Stomach (tissue), 9 donors: ENCODE measurements around the gene NEMF. TPM values are rescaled to one million over a fixed set of nuclear protein-coding genes. Genes with fewer than 3 reads are reported as not detected.

Experiments
- DNase-seq, 2 donors: peaks; one replicate each; pipeline versions ENCODE4 v3.0.0 to v3.0.0-alpha.2; 2013 to 2019
- H3K27ac ChIP-seq, 5 donors: fragments of 200-600 bp in 4 of 5; sonication (generic) in 4 of 5; one replicate each; pipeline ENCODE4 v1.5.1; 2013 to 2019; ENCODE audit warnings: mild to moderate bottlenecking in 1 of 5, moderate library complexity in 1 of 5
- H3K27me3 ChIP-seq, 3 donors: fragments of 200-600 bp; sonication (generic); one replicate each; pipeline ENCODE4 v1.5.1; 2017 to 2019; ENCODE audit warnings: mixed run types in 1 of 3
- H3K36me3 ChIP-seq, 4 donors: fragments of 200-600 bp; sonication (generic); 1 replicate in 3 of 4; 2 replicates in 1 of 4; pipeline ENCODE4 v1.5.1; 2016 to 2019
- H3K4me1 ChIP-seq, 4 donors: fragments of 200-600 bp; sonication (generic); one replicate each; pipeline ENCODE4 v1.5.1; 2016 to 2019
- H3K4me3 ChIP-seq, 4 donors: fragments of 200-600 bp; sonication (generic) in 3 of 4; one replicate each; pipeline ENCODE4 v1.5.1; 2016 to 2019; ENCODE audit warnings: mild to moderate bottlenecking in 1 of 4
- H3K9me3 ChIP-seq, 4 donors: fragments of 200-600 bp; sonication (generic); one replicate each; pipeline ENCODE4 v1.5.1; 2016 to 2019
- EP300 ChIP-seq: sonication (generic); formaldehyde crosslinking; IDR thresholded peaks from one replicate; pipeline ENCODE4 v1.6.1; 2017; ENCODE audit warnings: antibody characterized with exemption
- POLR2A ChIP-seq, 4 donors: fragments of 450-650 bp; IDR thresholded peaks; one replicate each; pipeline ENCODE4 v1.6.1; 2016; ENCODE audit warnings: antibody characterized with exemption in 4 of 4, control low read depth in 2 of 4, mild to moderate bottlenecking in 1 of 4, moderate library complexity in 1 of 4
- POLR2AphosphoS5 ChIP-seq, 3 donors: sonication (generic); formaldehyde crosslinking; IDR thresholded peaks; one replicate each; pipeline ENCODE4 v1.6.1; 2016; ENCODE audit warnings: antibody characterized with exemption in 3 of 3
- WGBS, 5 donors: extraction: QIAGEN DNeasy Blood & Tissue Kit in 3 of 5; methylation state at CpG; one replicate each; pipeline versions ENCODE4 v1.1.5 to v1.1.7; 2013 to 2018; 5-methylcytosine and 5-hydroxymethylcytosine counted together
- intact Hi-C: fragments of 100-400 bp; cut with DNase I; formaldehyde crosslinking; loops from one replicate; pipeline ENCODE4 v1.15.1; 2023; ENCODE audit warnings: low total_unique reads
- polyA plus RNA-seq, 3 donors: library from polyadenylated mRNA; stranded (reverse); fragments of 200-250 nt; gene quantifications; one replicate each; pipeline ENCODE4 v1.2.3, GENCODE V29; 2013
- small RNA-seq, 4 donors: library from RNA; depleted of rRNA; stranded (forward); fragments of <200 nt; gene quantifications; one replicate each; pipeline ENCODE3, GENCODE V24; 2016
- total RNA-seq, 5 donors: library from RNA; depleted of rRNA; stranded (reverse); fragments of >200 nt; gene quantifications; one replicate each; pipeline versions ENCODE4 v1.1.0 to v1.2.3, GENCODE V29; 2014 to 2016
- TF ChIP-seq, protein P1 (sequence below), 7 experiments: fragments of 450-650 bp in 4 of 7; fragments of 200-600 bp in 3 of 7; sonication (generic) in 3 of 7; IDR thresholded peaks; one replicate each; pipeline ENCODE4 v1.5.1; 2016 to 2019; ENCODE audit warnings: antibody characterized with exemption in 7 of 7, control low read depth in 2 of 7, mild to moderate bottlenecking in 1 of 7
- donor health status: healthy with polysubstance abuse.
- donor health status: Bipolar disorder and iron deficiency.
- donor health status: healthy.

NEMF gene
- total and polyA plus RNA-seq, 8 donors: 14.8 to 478 (median 68.0) TPM

DNA sequence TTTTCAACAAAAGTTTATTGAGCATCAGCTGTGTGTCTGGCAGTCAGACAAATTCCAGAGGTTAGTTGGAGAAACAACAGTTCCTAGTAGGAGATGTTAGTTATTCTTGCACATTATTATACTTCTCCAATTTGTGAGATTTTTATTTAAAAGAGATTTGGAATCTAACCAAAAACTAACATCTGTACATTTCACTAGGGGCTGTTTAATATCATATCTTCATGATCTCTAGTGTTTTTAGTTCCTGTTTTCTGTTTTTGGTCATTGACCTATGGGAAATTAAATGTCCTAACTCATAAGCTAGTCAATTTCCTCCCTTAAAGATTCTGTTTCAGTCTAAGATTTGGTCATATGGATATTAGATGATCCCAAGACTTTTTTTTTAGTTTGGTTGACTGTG is 118.8 kb downstream of the NEMF start:
- DNase-seq: no peak
- intact Hi-C loops: no loop called here
- Histone ChIP-seq H3K4me3 (no peak overlapping the region), H3K27me3 (no peaks in the 10 kb centered on the region), H3K27ac (no peak overlapping the region), H3K4me1 (no peaks in the 10 kb centered on the region), H3K36me3 (peaks cover 0 to 60% (median 47%) of the 10 kb centered on the region in 4 donors), H3K9me3 (no peaks in the 10 kb centered on the region)
- TF ChIP-seq, protein P1, sequence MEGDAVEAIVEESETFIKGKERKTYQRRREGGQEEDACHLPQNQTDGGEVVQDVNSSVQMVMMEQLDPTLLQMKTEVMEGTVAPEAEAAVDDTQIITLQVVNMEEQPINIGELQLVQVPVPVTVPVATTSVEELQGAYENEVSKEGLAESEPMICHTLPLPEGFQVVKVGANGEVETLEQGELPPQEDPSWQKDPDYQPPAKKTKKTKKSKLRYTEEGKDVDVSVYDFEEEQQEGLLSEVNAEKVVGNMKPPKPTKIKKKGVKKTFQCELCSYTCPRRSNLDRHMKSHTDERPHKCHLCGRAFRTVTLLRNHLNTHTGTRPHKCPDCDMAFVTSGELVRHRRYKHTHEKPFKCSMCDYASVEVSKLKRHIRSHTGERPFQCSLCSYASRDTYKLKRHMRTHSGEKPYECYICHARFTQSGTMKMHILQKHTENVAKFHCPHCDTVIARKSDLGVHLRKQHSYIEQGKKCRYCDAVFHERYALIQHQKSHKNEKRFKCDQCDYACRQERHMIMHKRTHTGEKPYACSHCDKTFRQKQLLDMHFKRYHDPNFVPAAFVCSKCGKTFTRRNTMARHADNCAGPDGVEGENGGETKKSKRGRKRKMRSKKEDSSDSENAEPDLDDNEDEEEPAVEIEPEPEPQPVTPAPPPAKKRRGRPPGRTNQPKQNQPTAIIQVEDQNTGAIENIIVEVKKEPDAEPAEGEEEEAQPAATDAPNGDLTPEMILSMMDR (IDR thresholded peaks at IDR 0.05): no peak
- TF ChIP-seq EP300 (no peak), POLR2A (IDR thresholded peaks at IDR 0.05) (no peak), POLR2AphosphoS5 (IDR thresholded peaks at IDR 0.05) (no peak)

DNA sequence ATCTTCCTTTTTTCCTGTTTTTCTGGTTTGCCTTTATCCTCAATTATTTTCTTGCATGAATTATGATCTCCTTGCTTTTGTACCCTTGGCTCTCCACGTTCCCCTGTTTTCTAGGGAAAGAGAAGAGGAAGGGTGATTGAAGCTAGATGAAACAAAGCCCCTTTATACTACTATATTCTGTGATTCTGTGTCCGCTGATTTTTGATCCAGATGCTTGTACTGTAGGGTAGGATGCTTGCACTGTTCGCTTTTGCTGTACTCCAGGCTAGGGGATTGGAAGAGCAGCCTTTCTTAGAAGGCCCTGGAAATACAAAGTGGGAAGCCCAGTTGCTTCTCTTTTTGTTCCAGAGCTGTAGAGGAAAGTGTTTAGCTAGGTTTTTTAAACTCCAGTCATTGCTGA is 119.7 kb downstream of the NEMF start:
- 83 to 95% (median 90%) methylated on average over 3 of the region's 3 CpGs for WGBS, 5 donors
- no peaks in the 10 kb centered on the region for H3K4me1 ChIP-seq
- no peak overlapping the region for H3K27ac ChIP-seq
- intact Hi-C loops: no loop called here
- DNase-seq: no peak
- TF ChIP-seq, protein P1 (IDR thresholded peaks at IDR 0.05): no peak
- no peak for TF ChIP-seq POLR2AphosphoS5 (IDR thresholded peaks at IDR 0.05)
- peaks cover 0 to 63% (median 51%) of the 10 kb centered on the region in 4 donors for H3K36me3 ChIP-seq
- H3K4me3 ChIP-seq: no peak overlapping the region
- H3K9me3 ChIP-seq: no peaks in the 10 kb centered on the region
- H3K27me3 ChIP-seq: no peaks in the 10 kb centered on the region

Small RNAs within 50 kb of the gene (small RNA-seq; reads per million reads assigned to genes)
- gene RF00019 (0 reads per million in 4 donors), gene RN7SL2 (0 to 38.8 (median 22.5) reads per million in 4 donors), gene RN7SL3 (0 to 0.89 (median 0) reads per million in 4 donors), gene RNU6-189P (0 reads per million in 4 donors), gene RNU6-539P (0 reads per million in 4 donors)

Other genes starting within 250 kb of the NEMF start
- gene RPL36AL, start 232.2 kb downstream of the NEMF start, total RNA-seq: 100 to 1,000 TPM in 4 of 5 donors, 10 to 100 TPM in 1; 72.4 to 205 (median 186) TPM
- 100 to 1,000 TPM; 513 to 989 (median 610) TPM for gene RPL36AL, start 232.2 kb downstream of the NEMF start, polyA plus RNA-seq
- 10 to 100 TPM in 4 of 5 donors, under 1 TPM in 1; 0.58 to 58.2 (median 20.0) TPM for gene MGAT2, start 232.0 kb downstream of the NEMF start, total RNA-seq
- gene MGAT2, start 232.0 kb downstream of the NEMF start, polyA plus RNA-seq: 10 to 100 TPM; 10.8 to 12.6 (median 11.3) TPM
- 10 to 100 TPM in 1 of 5 donors, 1 to 10 TPM in 4; 6.4 to 43.2 (median 9.2) TPM for gene DNAAF2, start 217.5 kb downstream of the NEMF start, total RNA-seq
- 1 to 10 TPM; 3.9 to 7.3 (median 5.7) TPM for gene DNAAF2, start 217.5 kb downstream of the NEMF start, polyA plus RNA-seq
- gene POLE2, start 164.6 kb downstream of the NEMF start, total RNA-seq: 10 to 100 TPM in 1 of 5 donors, 1 to 10 TPM in 3, not detected in 1; 1.8 to 17.1 (median 6.4) TPM
- 1 to 10 TPM; 2.3 to 6.1 (median 3.9) TPM for gene POLE2, start 164.6 kb downstream of the NEMF start, polyA plus RNA-seq
- 10 to 100 TPM in 1 of 5 donors, 1 to 10 TPM in 3, under 1 TPM in 1; 0.58 to 20.2 (median 1.3) TPM for gene KLHDC1, start 159.7 kb downstream of the NEMF start, total RNA-seq
- gene KLHDC1, start 159.7 kb downstream of the NEMF start, polyA plus RNA-seq: 1 to 10 TPM in 2 of 3 donors, under 1 TPM in 1; 1.00 to 3.4 (median 3.0) TPM
- 100 to 1,000 TPM in 3 of 5 donors, 10 to 100 TPM in 2; 55.4 to 258 (median 137) TPM for gene KLHDC2, start 84.6 kb downstream of the NEMF start, total RNA-seq
- 10 to 100 TPM; 43.6 to 61.7 (median 45.4) TPM for gene KLHDC2, start 84.6 kb downstream of the NEMF start, polyA plus RNA-seq
- gene ARF6, start 40.3 kb upstream of the NEMF start, total RNA-seq: 100 to 1,000 TPM in 1 of 5 donors, 10 to 100 TPM in 4; 19.8 to 104 (median 54.9) TPM
- gene ARF6, start 40.3 kb upstream of the NEMF start, polyA plus RNA-seq: 10 to 100 TPM; 31.7 to 61.3 (median 35.0) TPM